ENCODE measurements around the gene RGS9BP.

GRCh38 chr19:32719611-32720059 lies 44.0 kb downstream of the RGS9BP start, which contains the start of gene TDRD12:
- TF ChIP-seq EZH2 (IDR thresholded peaks at IDR 0.05; ENCODE audit: low read depth, unreplicated experiment) (no peak), CTCF (conservative IDR thresholded peaks at IDR 0.05; ENCODE audit: low read depth in 2 of 2) (peak; percentile 66 to 75), REST (IDR thresholded peaks at IDR 0.05; ENCODE audit: unreplicated experiment) (no peak), POLR2AphosphoS5 (IDR thresholded peaks at IDR 0.05; ENCODE audit: low read depth) (no peak), ZNF331 (CRISPR knock-in tag; IDR thresholded peaks at IDR 0.05; ENCODE audit: low read depth) (no peak), JUNB (IDR thresholded peaks at IDR 0.05; ENCODE audit: unreplicated experiment) (no peak), NANOG (IDR thresholded peaks at IDR 0.05; ENCODE audit: borderline replicate concordance) (no peak), STAT1 (IDR thresholded peaks at IDR 0.05; ENCODE audit: unreplicated experiment) (no peak), CREB1 (CRISPR knock-in tag; IDR thresholded peaks at IDR 0.05; ENCODE audit: low read depth) (no peak), EZH2phosphoT487 (IDR thresholded peaks at IDR 0.05; ENCODE audit: unreplicated experiment) (no peak), ZNF462 (CRISPR knock-in tag; IDR thresholded peaks at IDR 0.05) (no peak), ETS1 (IDR thresholded peaks at IDR 0.05) (no peak)
